ENCODE measurements around the gene TOGARAM2.

TOGARAM2 gene

GRCh38 chr2:28955467-28955866 is 25.6 kb upstream of the TOGARAM2 start:
- POLR2A ChIA-PET: no interaction called here
- TF ChIP-seq REPIN1 (tag by site-specific recombination; IDR thresholded peaks at IDR 0.05; ENCODE audit: low read depth) (no peak), OSR2 (tag by site-specific recombination; IDR thresholded peaks at IDR 0.05) (no peak), SCRT1 (tag by site-specific recombination; IDR thresholded peaks at IDR 0.05; ENCODE audit: borderline replicate concordance) (no peak), ZNF169 (tag by site-specific recombination; IDR thresholded peaks at IDR 0.05) (no peak), ZNF292 (tag by site-specific recombination; IDR thresholded peaks at IDR 0.05; ENCODE audit: borderline replicate concordance, low read depth) (no peak), ZNF843 (tag by site-specific recombination; IDR thresholded peaks at IDR 0.05) (no peak), IKZF3 (tag by site-specific recombination; IDR thresholded peaks at IDR 0.05) (no peak), PRDM10 (tag by site-specific recombination; IDR thresholded peaks at IDR 0.05) (no peak)
- TF ChIP-seq, protein P1, sequence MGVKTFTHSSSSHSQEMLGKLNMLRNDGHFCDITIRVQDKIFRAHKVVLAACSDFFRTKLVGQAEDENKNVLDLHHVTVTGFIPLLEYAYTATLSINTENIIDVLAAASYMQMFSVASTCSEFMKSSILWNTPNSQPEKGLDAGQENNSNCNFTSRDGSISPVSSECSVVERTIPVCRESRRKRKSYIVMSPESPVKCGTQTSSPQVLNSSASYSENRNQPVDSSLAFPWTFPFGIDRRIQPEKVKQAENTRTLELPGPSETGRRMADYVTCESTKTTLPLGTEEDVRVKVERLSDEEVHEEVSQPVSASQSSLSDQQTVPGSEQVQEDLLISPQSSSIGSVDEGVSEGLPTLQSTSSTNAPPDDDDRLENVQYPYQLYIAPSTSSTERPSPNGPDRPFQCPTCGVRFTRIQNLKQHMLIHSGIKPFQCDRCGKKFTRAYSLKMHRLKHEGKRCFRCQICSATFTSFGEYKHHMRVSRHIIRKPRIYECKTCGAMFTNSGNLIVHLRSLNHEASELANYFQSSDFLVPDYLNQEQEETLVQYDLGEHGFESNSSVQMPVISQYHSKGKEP (tag by site-specific recombination; IDR thresholded peaks at IDR 0.05): no peak
- TF ChIP-seq, protein P2, sequence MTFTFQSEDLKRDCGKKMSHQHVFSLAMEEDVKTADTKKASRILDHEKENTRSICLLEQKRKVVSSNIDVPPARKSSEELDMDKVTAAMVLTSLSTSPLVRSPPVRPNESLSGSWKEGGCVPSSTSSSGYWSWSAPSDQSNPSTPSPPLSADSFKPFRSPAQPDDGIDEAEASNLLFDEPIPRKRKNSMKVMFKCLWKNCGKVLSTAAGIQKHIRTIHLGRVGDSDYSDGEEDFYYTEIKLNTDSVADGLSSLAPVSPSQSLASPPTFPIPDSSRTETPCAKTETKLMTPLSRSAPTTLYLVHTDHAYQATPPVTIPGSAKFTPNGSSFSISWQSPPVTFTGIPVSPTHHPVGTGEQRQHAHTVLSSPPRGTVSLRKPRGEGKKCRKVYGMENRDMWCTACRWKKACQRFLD (tag by site-specific recombination; IDR thresholded peaks at IDR 0.05): no peak
- Histone ChIP-seq H3K4me3 (ENCODE audit: low read depth, low read length) (no peak overlapping the region), H3K4me1 (ENCODE audit: control insufficient read depth, insufficient read depth, low read length) (no peaks in the 10 kb centered on the region), H3K9me3 (ENCODE audit: control insufficient read depth, insufficient read depth, low read depth, low read length) (no peaks in the 10 kb centered on the region), H3K36me3 (ENCODE audit: control insufficient read depth in 2 of 2, insufficient read depth in 1 of 2, low read length in 2 of 2) (no peaks in the 10 kb centered on the region; a peak in 1 of 3 replicates), H3K27ac (ENCODE audit: extremely low read depth, low read depth, low read length) (no peak overlapping the region)
- CTCF ChIA-PET: interaction anchor here (0.6 to 1.5 kb wide), 7 partner anchors 61 to 547 kb away, joined by 3 to 10 read pairs (median 4); partner anchors contain the start of gene WDR43

DNA sequence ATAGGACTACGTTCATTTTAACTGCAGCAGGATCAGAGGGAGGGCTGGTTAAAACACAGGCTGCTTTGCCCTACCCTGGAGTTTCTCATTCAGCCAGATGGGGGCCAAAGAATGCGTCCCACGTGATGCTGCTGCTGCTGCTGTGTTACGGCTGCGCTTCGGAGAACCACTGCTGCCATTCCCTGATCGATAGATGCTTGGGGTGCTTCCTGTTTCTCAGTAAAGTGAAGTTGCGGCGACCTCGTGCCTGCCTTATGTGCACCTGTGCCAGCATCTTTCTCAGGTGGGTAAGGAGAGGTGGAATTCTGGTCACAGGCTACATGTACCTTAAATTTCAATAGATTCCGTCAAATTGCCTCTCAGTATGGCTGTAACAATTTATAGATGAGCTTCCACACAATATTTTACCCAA is 24.7 kb upstream of the TOGARAM2 start:
- no peaks in the 10 kb centered on the region for H3K9me3 ChIP-seq (ENCODE audit: control insufficient read depth, insufficient read depth, low read depth, low read length)
- H3K4me1 ChIP-seq (ENCODE audit: control insufficient read depth, insufficient read depth, low read length): no peaks in the 10 kb centered on the region
- ChIA-PET POLR2A (no interaction called here), CTCF (interaction anchor here (0.6 to 1.5 kb wide), 8 partner anchors 133 to 1030 kb away, joined by 3 to 10 read pairs (median 5); no protein-coding TSS in a partner anchor)
- H3K36me3 ChIP-seq (ENCODE audit: control insufficient read depth in 2 of 2, insufficient read depth in 1 of 2, low read length in 2 of 2): no peaks in the 10 kb centered on the region
- H3K4me3 ChIP-seq (ENCODE audit: low read depth, low read length): peak overlapping the region; percentile 29
- TF ChIP-seq ZNF596 (tag by site-specific recombination; IDR thresholded peaks at IDR 0.05) (no peak), ZNF335 (tag by site-specific recombination; conservative IDR thresholded peaks at IDR 0.05) (0 out of 2 replicates have a peak, but pooled peaks have one; percentile 72)
- no peak overlapping the region for H3K27ac ChIP-seq (ENCODE audit: extremely low read depth, low read depth, low read length)

DNA sequence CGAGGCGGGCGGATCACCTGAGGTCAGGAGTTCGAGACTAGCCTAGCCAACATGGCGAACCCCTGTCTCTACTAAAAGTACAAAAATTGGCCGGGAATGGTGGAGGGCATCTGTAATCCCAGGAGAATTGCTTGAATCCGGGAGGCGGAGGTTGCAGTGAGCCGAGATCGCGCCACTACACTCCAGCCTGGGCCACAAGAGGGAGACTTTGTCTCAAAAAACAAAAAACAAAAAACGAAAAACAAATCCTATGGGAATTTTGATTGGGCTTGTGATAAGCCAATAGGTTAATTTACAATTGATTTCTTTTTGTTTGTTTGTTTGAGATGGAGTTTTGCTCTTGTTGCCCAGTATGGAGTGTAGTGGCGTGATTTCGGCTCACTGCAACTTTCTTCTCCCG is 24.2 kb upstream of the TOGARAM2 start:
- TF ChIP-seq ZNF654 (tag by site-specific recombination; IDR thresholded peaks at IDR 0.05; ENCODE audit: low read depth): peak; percentile 53
- peak; percentile 51; the same call in 1 of the 2 replicates for TF ChIP-seq CTCF (tag by site-specific recombination; IDR thresholded peaks at IDR 0.05)
- 0 out of 2 replicates have a peak, but pooled peaks have one; percentile 45 for TF ChIP-seq ZNF335 (tag by site-specific recombination; conservative IDR thresholded peaks at IDR 0.05)
- TF ChIP-seq ZEB2 (tag by site-specific recombination; IDR thresholded peaks at IDR 0.05): 0 out of 2 replicates have a peak, but pooled peaks have one; percentile 19
- no peak for TF ChIP-seq HIC1 (tag by site-specific recombination; IDR thresholded peaks at IDR 0.05)
- TF ChIP-seq, protein P3, sequence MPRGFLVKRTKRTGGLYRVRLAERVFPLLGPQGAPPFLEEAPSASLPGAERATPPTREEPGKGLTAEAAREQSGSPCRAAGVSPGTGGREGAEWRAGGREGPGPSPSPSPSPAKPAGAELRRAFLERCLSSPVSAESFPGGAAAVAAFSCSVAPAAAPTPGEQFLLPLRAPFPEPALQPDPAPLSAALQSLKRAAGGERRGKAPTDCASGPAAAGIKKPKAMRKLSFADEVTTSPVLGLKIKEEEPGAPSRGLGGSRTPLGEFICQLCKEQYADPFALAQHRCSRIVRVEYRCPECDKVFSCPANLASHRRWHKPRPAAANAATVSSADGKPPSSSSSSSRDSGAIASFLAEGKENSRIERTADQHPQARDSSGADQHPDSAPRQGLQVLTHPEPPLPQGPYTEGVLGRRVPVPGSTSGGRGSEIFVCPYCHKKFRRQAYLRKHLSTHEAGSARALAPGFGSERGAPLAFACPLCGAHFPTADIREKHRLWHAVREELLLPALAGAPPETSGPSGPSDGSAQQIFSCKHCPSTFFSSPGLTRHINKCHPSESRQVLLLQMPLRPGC (tag by site-specific recombination; IDR thresholded peaks at IDR 0.05): no peak
- TF ChIP-seq ZNF660 (tag by site-specific recombination; IDR thresholded peaks at IDR 0.05): no peak
- no peak overlapping the region for H3K27ac ChIP-seq (ENCODE audit: extremely low read depth, low read depth, low read length)
- ChIA-PET POLR2A (no interaction called here), CTCF (interaction anchor here (0.6 to 1.4 kb wide), 4 partner anchors 133 to 1029 kb away, joined by 3 to 10 read pairs (median 4); no protein-coding TSS in a partner anchor)
- H3K4me1 ChIP-seq (ENCODE audit: control insufficient read depth, insufficient read depth, low read length): no peaks in the 10 kb centered on the region
- no peaks in the 10 kb centered on the region for H3K9me3 ChIP-seq (ENCODE audit: control insufficient read depth, insufficient read depth, low read depth, low read length)
- no peaks in the 10 kb centered on the region for H3K36me3 ChIP-seq (ENCODE audit: control insufficient read depth in 2 of 2, insufficient read depth in 1 of 2, low read length in 2 of 2)
- H3K4me3 ChIP-seq (ENCODE audit: low read depth, low read length): peak overlapping the region; percentile 29
